HG02981 (cell line): ENCODE data around the gene NDUFA8.
A peak's percentile ranks its signal among the peaks of the same experiment; 100 is the strongest.

Experiments used
- ATAC-seq: cut with Tn5 transposase; IDR thresholded peaks from one replicate; pipeline ENCODE4 v1.9.1; 2021; ENCODE audit warnings: mild to moderate bottlenecking, moderate library complexity; ENCODE audit not compliant: unreplicated experiment

Gene NDUFA8

GRCh38 chr9:122186301-122186700 is 26.7 kb upstream of the NDUFA8 start:
- no peak for ATAC-seq

- no peak for ATAC-seq
Measured at GRCh38 chr9:122184551-122184950, 25.0 kb upstream of the NDUFA8 start.

DNA sequence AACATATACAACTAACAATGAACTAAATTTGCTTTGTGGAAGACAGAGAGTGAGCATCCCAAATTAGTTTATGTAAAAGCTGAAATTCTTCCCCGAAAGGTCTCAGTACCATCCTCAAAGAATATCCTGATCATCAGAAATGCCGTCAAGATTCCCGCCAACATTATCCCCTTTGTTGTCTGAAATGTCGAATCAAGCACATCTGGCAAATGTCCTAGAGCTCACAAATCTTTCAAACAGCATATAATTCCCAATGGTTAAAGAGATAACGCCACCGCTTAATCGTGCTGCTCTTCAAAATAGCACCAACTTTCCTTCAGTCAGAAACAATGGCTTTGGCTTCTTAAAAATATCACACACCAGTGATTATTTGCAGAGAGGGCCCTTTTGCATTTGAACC is 23.9 kb upstream of the NDUFA8 start:
- ATAC-seq: no peak

DNA sequence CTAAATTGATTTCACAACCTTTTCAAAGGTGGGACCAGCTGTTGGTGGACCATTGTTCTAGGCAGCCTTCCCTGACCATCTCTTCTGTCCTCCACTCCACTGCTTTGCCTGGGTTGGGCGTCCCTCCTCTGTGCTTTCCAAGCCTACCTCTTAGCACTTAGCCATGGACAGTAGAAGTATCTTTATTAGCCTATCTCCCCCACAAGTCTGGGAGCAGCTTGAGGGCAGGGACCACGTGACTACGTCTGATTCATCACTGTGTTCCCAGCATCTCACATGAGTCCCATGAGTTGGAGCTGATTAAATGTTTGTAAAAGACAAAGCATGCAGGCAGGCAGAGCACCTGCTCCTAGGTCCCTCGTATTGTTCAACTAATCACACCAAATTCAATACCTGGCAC is 21.1 kb upstream of the NDUFA8 start:
- no peak for ATAC-seq

- ATAC-seq: no peak
Measured at GRCh38 chr9:122179690-122180074, 20.1 kb upstream of the NDUFA8 start.

DNA sequence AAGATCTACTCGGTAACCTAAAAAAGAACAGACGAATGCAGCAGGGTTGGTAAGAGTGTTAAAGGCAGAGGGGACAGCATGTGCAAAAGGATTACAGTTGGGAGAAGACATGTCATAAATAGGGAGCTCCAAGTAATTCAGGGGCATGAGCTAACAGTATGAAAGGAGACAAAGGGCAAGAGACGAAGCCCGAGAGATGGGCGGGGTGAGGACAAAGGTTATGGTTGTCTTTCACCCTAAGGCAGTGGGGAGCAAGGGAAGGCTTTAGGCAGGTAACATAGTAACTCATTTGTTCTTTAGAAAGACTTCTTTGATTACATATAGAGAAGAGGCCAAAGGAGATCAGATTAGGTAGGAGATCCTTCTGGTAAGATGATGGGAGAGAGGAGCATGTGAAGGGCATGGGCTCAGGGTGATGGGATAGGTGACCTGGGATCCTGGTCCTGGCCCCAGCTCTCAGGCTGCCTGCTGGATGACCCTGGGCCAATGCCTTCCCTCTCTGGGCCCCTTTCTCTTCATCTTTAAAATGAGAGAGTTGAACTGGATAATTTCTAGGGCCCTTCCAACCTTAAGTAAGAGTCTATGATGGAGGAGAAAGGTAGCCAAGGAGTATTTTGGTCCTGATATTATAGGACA is 19.6 kb upstream of the NDUFA8 start:
- ATAC-seq: no peak

DNA sequence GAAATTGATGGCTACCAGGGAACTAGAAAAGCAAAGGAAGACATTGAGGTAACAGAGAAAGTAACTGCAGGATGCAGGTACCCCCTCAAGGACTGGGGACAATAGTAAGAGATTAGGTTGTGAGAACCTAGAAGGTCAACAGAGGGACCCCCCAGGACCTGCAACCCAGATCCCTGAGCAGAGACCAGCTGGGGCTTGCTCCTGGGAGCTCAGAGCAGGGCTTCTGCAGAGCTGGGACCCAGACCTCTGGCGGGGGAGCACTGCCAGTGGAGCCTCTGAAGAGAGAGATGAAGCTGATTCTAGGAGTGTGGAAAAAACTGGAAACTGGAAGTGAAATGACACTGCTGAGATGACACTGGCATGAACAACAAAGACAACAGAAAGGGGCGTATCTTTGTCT is 17.3 kb upstream of the NDUFA8 start:
- no peak for ATAC-seq

DNA sequence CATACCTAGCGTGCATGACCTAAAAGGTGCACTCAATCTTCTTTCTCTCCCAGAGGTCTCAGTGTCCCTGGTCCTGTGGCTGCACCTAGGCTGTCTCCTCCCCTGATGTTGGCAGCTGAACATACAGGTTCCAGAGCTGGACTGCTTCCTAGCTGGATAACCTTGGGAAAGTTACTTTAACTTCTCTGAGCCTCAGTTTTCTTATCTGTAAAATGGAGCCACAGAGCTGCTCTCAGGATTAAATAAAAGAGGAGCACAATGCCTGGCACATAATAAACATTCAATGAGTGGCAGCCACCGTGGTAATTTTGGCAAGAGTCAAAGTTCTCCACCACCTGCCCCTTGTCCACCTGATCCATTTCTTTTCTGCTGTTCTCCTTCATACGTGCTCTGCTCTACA is 14.1 kb upstream of the NDUFA8 start:
- ATAC-seq: no peak

DNA sequence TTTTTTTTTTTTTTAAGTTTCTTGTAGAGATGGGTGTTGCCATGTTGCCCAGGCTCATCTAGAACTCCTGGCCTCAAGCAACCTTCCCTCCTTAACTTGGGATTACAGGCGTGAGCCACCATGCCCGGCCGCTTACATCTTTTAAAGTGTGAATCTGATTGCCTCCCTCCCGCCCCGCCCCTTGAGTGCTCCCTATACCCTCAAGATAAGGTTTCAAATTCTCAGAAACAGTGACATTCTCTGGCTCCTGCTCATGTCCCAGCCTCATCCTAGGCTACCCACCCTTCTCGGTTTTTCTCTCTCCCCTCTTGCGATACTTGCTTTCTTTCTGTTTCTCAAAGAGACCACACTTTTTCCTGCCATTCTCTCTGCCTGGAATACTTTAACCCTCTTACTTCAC is 12.6 kb upstream of the NDUFA8 start:
- no peak for ATAC-seq

DNA sequence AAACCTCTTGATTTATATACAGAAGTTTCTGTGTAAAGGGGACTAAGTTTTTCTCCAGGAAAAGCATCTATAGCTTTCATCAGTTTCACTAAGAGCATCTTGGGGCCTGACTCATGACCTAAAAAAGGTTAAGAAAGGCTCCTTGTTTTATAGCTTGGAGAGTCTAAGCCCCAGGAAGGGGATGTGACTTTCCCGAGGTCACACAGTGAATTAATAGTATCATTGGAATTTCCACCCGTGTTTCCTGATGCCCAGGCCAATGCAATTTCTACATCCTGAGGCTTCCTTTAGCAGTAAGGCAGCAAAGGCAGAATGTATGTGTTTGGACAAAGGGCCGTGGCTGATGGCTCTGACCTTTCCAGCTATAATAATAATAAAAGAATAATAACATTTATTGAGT is 8.8 kb upstream of the NDUFA8 start:
- no peak for ATAC-seq

DNA sequence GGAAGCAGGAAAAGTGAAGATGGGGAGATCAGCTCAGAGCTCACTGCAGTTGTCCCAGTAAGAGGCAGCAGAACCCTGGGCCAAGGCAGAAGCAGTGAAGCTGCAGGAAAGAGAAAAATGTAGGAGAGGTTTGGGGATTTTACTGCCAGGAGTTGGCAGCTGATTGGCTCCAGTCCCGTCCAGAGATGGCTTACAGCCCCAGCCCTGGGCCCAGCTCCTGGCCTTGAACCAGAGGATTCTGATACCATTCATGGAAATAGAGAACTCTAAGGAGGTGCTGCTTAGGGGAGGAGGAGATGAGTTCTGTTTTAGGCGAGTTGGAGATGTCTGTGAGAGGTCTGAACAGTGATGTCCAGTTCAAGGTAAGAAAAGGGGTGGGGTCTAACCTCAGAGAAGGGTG is 4.7 kb upstream of the NDUFA8 start:
- no peak for ATAC-seq

DNA sequence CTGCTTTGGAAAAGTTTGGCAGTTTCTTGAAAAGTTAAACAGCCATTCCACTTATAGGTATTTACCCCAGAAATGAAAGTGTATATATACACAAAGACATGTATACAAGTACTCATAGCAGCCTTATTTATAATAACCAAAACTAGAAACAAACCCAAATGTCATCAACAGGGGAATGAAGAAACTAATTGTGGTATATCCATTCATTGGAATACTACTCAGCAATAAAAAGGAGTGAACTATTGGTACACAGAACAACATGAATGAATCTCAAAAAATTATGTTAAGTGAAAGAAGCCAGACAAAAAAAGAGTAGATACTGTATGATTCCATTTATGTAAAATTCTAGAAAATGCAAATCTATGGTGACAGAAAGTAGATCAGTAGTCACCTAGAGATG is 2.8 kb upstream of the NDUFA8 start:
- ATAC-seq: no peak

- no peak for ATAC-seq
Measured at GRCh38 chr9:122159925-122160246, 307 bp upstream of the NDUFA8 start.

- ATAC-seq: peak; percentile 44
Measured at GRCh38 chr9:122158202-122158601, 1.4 kb downstream of the NDUFA8 start.

DNA sequence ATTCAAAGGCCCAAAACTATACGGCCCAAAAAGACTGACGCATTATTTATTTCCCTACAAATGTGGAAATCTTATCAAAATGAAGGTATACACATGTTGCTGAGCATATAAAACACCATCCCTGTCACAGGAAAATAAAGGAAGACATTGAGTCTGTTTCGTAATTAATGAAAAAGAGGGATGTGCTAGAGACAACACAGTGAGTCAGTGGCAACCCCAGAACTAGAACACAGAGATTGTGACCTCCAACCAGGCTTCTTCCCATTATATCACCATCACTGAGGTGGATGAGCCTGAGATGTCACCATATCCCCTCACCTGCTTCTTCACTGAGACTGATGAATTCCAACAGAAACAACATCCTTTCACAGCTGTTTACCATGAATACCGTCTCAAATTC is 3.8 kb downstream of the NDUFA8 start:
- ATAC-seq: no peak

GRCh38 chr9:122151267-122151828 is 8.2 kb downstream of the NDUFA8 start:
- ATAC-seq: no peak

DNA sequence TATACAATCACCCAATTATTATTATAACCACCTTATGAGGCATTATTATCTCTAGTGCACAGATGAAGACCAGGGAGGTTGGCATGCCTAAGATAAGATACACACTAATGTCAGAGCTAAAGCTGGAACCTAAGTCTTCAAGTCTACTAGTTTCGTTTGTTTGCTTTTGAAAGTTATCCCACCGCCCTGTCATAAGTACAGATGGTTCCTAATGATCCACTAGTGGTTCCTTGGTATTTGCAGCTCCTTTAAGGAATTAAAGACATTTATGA is 14.1 kb downstream of the NDUFA8 start:
- no peak for ATAC-seq

GRCh38 chr9:122144836-122145591 is 14.6 kb downstream of the NDUFA8 start:
- ATAC-seq: no peak

GRCh38 chr9:122143876-122144405 is 15.6 kb downstream of the NDUFA8 start:
- ATAC-seq: no peak

DNA sequence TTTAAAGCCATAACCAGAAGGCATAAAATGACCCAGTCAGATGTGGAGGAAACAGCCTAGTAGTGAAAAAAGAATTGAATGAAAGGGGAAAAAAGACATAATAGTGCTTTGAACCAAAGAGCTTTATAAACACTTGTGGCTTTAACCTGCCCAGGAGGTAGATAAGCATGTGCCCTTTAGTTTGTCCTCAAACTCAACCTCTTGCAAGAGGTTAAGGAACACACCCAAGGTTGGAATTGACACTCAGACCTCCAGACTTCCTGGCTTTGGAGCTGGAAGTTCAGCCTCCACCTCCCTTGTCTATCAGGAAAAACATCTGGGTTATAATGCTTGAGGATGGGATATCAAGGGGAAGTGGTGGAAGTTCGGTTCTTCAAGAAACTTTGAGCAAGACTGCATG is 16.3 kb downstream of the NDUFA8 start:
- no peak for ATAC-seq

GRCh38 chr9:122141671-122142070 is 17.9 kb downstream of the NDUFA8 start:
- no peak for ATAC-seq

DNA sequence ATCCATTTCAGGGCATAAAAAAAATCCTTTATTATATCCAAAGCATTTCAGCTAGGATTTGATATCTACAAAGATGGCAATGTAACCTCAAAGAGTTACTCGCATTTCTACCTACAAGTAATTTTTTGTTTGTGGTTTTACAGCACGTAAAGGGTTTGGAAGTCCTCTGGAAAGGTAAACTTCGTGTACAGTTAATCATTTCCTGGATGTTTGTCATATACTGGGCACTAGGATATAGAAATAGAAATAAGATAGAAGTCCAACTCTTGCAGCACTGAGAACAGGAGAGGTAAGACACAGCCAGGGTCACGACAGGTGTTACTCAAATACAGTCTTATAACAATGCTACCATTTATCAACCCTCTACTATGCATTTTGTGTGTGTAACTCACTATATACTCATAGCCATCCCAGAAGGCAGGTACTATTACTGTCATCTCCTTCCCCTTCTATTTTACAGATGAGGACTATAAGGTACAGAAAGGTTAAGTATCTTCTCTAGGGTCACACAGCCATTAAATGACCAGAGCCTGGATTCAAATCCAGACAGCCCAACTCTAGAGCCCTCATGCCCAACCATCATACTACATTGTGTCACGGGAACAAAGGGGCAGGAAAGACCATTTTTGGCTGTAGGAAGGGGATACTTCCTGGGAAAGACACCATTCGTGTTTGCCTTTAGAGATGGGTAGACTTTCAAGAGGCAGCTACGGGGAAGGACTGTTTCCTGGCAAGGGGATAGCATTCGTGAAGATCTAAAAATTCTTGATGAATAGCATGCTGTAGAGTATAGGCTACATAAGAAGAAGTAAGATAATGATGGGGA is 19.0 kb downstream of the NDUFA8 start:
- no peak for ATAC-seq
